Kidney glomerular epithelial cell (primary cell): ENCODE data around the gene PTPRJ.
"Not testable (repeated sequence)": the region's sequence is repeated elsewhere in the genome, so short reads cannot be mapped to it uniquely, and the experiment has no call there.

ENCODE experiments used
- DNase-seq: peaks from one replicate; lab custom pipeline; 2025; lab: John Stamatoyannopoulos, UW

The PTPRJ gene

DNA sequence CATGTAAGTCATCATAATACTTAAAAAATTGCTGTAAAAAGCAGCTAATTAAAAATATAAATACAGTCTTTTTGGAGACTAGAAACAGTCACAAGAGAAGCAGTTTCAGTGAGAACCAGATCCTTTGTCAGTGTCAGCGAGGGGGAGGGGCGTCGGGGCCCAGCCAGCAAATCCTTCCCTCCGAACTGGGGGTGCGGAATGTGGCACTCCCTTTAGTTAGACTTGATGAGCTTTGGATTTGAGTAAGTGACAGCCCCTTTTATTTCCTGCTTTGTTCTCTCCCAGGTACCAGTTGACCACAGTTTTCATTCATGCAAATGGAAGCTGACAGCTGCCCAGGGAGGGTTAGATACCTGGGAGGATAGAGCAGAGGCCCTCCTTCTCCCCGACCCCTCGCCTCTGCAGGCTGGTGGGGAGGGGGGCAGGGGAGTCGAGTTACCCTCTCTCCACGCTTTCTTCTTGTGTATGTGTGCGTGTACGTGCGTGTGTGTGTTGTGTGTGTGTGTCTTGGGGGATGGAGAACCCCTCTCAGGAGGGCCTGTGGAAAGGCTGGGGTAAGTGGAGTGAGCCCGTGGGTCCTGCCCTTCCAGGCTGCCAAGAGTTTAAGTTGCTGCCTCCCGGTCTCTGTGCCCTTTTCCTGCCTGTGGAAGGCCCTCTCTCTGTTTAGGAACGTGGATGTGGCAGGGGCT, 38.3 kb downstream of the PTPRJ start:
- no peak for DNase-seq

GRCh38 chr11:48019217-48019584, 38.8 kb downstream of the PTPRJ start:
- DNase-seq: no peak

GRCh38 chr11:48019595-48019994, 39.2 kb downstream of the PTPRJ start:
- no peak for DNase-seq

- DNase-seq: no peak
Measured at GRCh38 chr11:48020092-48020755, 39.9 kb downstream of the PTPRJ start.

DNA sequence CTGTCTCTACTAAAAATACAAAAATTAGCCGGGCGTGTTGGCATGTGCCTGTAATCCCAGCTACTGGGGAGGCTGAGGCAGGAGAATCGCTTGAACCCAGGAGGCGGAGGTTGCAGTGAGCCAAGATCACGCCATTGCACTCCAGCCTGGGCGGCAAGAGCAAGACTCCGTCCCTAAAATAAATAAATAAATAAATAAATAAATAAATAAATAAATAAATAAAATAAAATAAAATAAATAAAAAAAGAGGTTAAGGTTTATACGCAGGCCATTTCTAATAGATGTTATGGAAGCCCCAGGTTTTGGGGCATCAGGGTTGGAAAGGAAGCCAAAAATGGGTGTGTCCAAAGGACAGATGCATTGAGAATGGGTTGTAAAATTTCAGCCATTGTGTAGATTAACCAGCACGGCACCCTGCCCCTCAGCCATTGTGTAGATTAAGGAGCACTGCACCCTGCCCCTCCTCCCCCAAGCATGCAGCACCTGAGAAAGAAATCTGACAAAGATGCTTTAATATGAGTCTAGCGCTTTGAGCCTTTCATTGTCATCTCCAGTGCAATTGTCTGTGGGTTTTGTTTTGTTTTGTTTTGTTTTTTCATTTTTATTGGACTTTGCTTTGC, 41.0 kb downstream of the PTPRJ start:
- DNase-seq: not testable (repeated sequence)

DNA sequence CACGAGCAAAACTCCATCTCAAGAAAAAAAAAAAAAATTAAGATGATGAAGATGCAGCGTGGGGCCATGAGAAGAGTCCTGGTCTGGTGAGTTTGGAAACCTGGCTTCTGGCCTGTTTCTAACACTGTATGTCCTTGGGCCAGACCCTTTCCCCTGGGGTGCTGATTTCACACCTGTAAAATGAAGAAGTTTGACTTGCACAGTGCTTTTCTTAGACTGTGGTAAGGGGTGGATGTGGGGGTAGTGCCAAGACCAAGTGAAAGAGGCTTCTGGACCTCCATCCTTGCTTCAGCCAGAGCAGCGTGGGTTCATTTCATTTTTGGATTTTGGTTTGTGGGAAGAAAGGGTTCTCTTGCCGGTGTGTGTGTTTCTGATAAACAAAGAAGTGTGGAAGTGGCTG, 42.1 kb downstream of the PTPRJ start:
- no peak for DNase-seq

GRCh38 chr11:48023608-48024007, 43.2 kb downstream of the PTPRJ start:
- not testable (repeated sequence) for DNase-seq

GRCh38 chr11:48024635-48025071, 44.3 kb downstream of the PTPRJ start:
- no peak for DNase-seq

DNA sequence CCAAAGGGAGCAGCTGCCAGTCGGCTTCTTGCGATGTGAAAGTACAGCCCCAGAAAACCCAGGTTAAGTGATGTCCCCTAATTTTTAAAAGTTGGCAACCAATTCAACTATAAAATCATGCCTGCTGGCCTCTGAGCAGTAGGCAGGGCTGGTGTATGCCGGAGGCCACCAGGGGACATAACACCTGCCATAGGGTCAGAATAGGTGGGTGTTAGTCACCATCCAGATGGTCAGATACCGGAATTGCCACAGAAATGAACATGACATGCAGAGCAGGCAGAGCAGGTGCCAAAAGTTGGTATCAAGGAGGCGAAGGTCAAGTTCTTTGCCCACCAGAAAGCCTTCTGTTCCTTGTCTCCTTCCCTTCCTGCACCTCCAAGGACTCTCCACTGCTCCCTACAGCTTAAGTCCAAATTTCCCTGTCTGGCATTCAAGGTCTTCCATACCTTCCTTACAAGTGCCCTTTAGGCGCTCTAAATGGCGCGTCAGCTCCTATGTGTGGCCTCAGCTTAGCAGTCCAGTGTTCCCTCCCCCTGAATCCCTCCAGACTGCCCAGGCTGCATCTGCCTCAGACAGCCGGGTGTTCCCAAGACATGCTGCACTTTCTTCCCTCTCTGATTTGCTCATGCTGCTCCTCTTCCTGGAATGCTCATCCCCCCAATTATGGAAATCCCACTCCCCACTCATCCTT, 45.1 kb downstream of the PTPRJ start:
- DNase-seq: no peak

- DNase-seq: no peak
Measured at GRCh38 chr11:48025984-48026340, 45.6 kb downstream of the PTPRJ start.

DNA sequence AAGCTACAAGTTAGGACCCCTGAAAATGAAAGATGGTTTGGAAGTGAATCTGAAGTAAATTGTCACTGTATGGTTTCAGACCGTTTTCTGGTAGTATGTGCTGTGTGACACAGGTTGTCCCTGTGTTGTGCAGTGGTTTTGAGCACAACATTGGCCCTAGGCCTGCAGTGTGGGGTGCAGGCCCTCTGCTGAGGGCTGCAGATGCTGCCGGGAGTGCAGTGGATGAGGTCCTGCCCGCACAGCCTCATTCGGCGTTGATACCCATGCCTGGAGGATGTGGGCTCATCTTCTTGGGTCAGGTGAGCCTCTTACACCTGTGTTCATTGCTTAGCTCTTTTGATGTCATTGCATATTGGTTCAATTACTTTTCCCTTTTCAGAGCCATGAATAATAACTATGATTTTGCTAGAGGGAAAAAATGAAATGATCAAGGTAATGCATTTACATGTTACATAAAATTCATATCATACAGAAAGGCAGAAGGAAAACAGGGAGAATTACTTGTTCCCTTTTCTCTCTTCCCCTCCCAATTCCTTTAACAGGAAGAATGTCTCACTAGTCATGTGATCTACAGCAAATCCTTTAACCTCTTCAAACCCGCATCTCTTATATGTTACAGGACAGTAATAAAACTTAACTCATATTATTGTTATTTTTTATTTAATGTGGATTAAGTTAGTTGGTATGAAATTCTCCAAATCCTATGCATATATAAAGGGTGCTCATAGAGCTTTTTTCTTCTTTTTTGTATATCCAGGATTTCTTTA, 48.7 kb downstream of the PTPRJ start:
- no peak for DNase-seq

- no peak for DNase-seq
Measured at GRCh38 chr11:48029681-48030290, 49.4 kb downstream of the PTPRJ start.

GRCh38 chr11:48031602-48032001, 51.2 kb downstream of the PTPRJ start:
- no peak for DNase-seq

DNA sequence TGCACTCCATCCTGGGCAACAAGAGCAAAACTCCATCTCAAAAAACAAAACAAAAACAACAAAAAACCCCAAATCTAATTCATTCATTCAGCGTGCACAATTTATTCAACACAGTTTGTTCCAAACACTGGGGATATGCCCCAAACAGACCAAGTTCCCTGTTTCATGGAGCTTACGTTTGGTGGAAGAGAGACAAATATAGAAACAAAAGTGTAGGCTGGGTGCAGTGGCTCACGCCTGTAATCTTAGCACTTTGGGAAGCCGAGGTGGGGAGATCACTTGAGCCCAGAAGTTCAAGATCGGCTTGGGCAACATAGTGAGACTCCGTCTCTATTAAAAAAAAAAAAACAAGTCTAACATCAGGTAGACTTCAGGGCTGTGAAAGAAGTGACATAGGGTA, 52.4 kb downstream of the PTPRJ start:
- DNase-seq: no peak

DNA sequence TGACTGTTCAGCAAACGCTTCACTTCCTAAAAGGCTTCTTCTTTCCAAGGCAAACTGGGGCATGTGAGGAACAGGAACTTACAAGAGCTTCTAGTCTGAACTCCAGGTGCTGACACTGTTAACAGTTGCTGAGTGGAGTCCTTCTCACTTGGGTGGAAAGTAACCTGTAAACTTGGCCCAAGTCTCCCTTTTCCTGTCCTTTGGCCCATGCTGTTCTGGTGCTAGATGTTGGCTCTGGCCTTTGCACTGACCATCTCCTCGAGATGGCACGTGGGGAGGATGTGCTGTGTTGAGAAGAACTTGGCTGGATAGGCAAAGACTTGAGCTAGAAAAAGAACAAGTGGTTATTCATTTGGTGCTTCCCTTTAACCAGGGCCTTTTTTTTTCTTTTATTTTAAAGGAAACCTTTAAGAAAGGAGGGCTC, 53.6 kb downstream of the PTPRJ start:
- no peak for DNase-seq

- DNase-seq: no peak
Measured at GRCh38 chr11:48034926-48035871, 54.8 kb downstream of the PTPRJ start.

DNA sequence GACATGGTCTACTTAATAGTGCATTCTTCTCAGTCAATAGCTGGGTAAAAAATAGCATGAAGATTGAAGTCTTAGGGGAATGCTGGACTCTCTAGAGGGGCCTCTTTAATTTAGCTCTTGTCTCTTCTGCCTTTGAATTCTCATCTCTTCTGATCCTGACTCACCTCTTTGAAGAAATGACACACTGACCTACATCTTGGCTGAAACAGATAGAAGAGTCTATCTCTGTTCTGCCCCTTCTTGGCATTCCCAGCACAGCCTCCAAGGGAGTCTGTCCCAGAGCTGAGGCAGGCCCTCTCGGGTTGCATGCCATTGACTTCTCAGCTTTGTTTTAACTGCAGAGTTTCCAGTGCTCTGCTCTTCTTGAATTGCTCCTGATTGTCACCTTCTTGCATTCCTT, 55.7 kb downstream of the PTPRJ start:
- DNase-seq: no peak

DNA sequence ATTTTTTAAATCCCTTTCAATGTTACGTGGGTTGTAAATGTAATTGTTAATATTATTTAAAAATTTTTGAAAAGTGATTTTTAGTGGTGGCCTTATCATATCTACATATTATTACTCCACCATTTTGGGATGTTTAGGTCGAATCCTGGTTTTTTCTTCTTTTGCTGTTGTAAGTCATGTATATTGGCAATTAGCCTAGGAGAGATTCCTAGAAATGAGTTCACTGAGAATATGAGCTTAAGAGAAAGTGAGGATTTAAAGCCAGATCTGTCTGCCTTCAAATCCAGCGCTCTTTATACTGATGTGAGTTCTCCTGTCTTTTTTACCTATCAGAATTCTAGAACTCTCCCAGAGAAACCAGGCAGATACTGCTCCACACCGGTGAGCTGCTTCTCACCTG, 56.1 kb downstream of the PTPRJ start:
- DNase-seq: no peak

- no peak for DNase-seq
Measured at GRCh38 chr11:48037709-48038468, 57.5 kb downstream of the PTPRJ start.
